HG03460 (cell line): Measurements from ENCODE around the gene PTDSS2.
"Not testable (repeated sequence)": the region's sequence is repeated elsewhere in the genome, so short reads cannot be mapped to it uniquely, and the experiment has no call there.

Experiments
- ATAC-seq: cut with Tn5 transposase; IDR thresholded peaks from one replicate; pipeline ENCODE4 v1.9.1; 2021; ENCODE audit not compliant: unreplicated experiment

Gene PTDSS2

DNA sequence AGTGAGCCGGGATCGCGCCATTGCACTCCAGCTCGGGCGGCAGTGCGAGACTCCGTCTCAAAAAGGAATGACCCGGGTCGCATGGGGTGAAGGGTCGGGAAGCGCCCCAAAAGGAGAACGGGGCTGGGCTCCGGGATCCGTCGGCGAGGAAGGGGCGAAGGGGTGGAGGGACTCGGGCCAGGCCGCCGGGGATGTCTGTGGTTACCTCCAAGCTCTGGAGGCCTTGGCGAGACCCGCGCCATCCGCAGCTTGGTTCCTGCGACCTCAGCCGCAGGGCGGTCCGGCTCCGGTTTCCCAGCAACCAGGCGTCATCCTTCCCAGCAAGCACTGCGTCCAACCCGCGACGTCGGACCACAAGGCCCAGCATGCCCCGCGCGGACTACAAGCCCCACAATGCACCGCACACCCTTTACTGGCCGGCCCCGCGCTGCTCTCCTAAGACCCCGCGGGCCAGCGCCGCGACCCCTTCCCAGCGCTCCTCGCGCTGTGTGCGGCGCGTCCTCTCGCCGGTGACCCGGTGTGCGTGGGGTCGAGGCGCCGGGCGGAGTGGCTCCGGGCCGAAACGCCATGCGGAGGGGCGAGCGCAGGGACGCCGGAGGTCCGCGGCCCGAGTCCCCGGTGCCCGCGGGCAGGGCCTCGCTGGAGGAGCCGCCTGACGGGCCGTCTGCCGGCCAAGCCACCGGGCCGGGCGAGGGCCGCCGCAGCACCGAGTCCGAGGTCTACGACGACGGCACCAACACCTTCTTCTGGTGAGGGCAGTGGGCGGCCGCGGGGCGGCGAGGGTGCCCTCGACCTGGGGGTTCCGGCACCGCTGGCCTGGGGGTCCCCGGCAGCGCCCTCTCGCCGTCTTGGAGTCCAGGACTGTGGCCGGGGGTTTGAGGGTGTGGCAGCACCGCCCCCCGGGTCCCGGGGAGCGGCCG is at the start of gene PTDSS2:
Gene PTDSS2 (plus strand): TSS at position 391 of the 920 bp plus-strand sequence. CDS start 177 bp downstream, at position 568.
- peak; percentile 76 for ATAC-seq

GRCh38 chr11:401196-401595 is 48.9 kb upstream of the PTDSS2 start:
- not testable (repeated sequence) for ATAC-seq

- no peak for ATAC-seq
These were observed 46.9 kb upstream of the PTDSS2 start for GRCh38 chr11:403021-403760.

- ATAC-seq: no peak
These were observed 46.2 kb upstream of the PTDSS2 start for GRCh38 chr11:403761-404431.

- no peak for ATAC-seq
These were observed 45.4 kb upstream of the PTDSS2 start for GRCh38 chr11:404551-405264.

GRCh38 chr11:405323-405953 is 44.6 kb upstream of the PTDSS2 start:
- no peak for ATAC-seq

- no peak for ATAC-seq
These were observed 43.9 kb upstream of the PTDSS2 start for GRCh38 chr11:405954-406795.

DNA sequence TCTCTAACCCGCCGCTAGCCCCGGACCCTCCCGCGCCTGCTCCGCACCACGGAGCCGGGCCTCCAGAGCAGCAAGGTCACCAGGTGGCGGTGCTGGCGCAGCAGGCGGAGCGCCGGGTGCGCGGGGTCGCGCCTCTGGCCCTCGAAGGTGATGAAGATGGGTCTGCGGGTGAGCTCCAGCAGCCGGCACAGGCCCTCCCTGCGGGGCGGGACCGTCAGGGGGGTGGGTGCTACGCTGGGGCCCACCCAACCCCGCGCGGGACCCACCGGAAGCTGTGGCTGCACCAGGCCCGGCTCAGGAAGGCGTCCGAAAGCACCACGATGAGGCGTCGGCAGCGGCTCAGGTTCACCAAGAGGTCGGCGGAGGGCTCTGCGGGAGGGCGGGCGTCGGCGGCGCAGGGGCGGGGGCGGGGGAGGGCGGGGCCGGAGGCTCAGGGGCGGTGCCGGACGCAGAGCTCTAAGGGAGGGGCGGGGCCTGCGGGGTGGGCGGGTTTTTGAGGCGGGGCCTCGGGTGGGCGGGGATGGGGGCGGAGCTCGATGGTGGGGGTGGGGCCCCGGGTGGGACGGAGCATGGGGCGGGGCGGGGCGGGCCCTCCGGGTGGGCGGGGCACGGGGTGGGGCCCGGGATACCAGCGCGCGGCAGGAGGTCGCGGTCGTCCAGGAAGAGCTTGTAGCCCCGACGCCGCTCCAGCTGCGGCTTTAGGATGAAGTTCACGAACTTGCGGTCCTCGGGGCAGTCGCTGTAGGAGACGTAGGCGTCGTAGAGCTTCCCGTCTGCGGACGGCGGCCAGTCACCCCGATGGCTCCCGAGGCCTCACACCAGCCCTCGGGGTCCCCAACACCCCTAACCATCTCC is 43.1 kb upstream of the PTDSS2 start:
- ATAC-seq: peak; percentile 74

GRCh38 chr11:407651-408123 is 42.4 kb upstream of the PTDSS2 start:
- no peak for ATAC-seq

GRCh38 chr11:408154-409007 is 41.7 kb upstream of the PTDSS2 start:
- no peak for ATAC-seq

- ATAC-seq: no peak
These were observed 41.0 kb upstream of the PTDSS2 start for GRCh38 chr11:409008-409599.

DNA sequence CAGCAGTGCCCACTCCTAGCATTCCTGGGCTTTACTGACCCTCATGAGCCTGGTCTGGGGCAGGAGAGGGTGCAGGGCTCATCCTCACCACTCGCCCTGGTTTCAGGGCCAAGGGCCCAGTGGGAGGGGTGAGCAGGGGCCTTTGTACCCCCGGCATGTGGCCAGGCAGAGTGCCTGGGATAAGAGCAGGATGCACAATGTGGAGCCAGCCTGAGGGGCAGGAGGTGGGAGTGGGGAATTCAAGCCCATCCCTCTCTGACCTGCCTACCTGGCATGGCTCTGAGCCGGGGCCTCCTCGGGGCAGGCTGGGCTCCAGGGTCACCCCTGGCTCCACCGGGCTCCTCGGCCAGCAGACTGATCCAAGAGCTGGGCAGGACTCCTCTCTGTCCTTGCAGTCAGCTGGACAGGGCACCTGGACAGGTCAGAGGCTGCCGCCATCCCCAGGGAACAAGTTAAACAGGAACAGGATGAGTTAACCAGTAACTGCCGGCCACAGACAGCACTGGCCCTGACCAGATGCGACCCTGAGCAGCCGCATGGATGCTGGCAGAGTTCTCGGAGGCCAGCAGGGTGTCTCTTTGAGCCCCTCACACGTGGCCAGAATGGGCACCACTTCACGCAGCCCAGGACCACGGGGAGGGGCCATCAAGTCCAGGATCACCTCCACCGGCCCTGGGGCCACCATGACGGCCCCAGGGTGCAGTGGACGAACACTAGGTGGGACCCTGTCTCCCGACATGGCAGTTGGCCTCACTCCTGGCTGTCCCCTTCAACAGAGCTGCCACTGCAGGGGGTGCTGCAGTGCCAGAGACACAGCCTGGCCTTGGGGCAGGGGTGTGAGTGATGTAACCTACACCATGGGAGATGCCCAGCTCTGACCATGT is 40.2 kb upstream of the PTDSS2 start:
- no peak for ATAC-seq

- ATAC-seq: not testable (repeated sequence)
These were observed 39.4 kb upstream of the PTDSS2 start for GRCh38 chr11:410711-411110.

- ATAC-seq: not testable (repeated sequence)
These were observed 38.6 kb upstream of the PTDSS2 start for GRCh38 chr11:411520-411919.

- ATAC-seq: no peak
These were observed 37.4 kb upstream of the PTDSS2 start for GRCh38 chr11:412641-413119.
